RPMI7951 (cell line): ENCODE data around the gene SLC26A9. TPM values are rescaled to one million over a fixed set of nuclear protein-coding genes. Genes with fewer than 3 reads are reported as not detected.

ENCODE experiments used
- DNase-seq: peaks from one replicate; pipeline ENCODE4 v3.0.0-alpha.2; 2012; ENCODE audit warnings: low read depth
- total RNA-seq: library from RNA; depleted of rRNA; stranded (reverse); fragments of >200 nt; shearing (Covaris generic); gene quantifications from 2 replicates; pipeline ENCODE4 v1.2.3, GENCODE V29; 2014; rRNA removed

The SLC26A9 gene
- under 0.01 TPM in 1 of 2 replicates, not detected in the other for total RNA-seq

- DNase-seq = no peak
Observed at GRCh38 chr1:205943245-205943644, at the start of gene SLC26A9. TSS of gene SLC26A9 (minus strand) at chr1:205943456. CDS start at chr1:205935820, 7,636 bp downstream.

GRCh38 chr1:205992218-205992882 lies 49.1 kb upstream of the SLC26A9 start:
- no peak for DNase-seq

GRCh38 chr1:205991237-205991636 lies 48.0 kb upstream of the SLC26A9 start:
- peak; percentile 36 for DNase-seq

DNA sequence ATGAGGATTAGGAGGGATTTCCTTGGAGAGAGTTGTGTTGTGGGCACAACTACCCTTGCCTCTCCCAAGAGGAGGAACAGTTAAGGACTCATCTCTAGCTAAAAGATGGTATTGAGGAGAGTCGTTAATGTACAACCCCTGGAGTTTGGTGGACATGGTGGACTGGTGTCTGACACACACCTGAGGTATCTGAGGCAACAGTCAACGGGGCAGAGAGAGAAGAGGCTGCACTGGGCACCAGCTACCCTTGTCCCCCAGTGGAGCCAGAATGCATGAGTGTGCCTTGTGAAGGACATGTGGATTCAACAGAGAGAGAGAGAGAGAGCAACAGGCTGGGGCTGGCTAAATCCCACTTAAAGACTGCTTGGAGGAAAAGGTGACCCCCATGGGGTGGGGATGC lies 47.0 kb upstream of the SLC26A9 start:
- DNase-seq = no peak

DNA sequence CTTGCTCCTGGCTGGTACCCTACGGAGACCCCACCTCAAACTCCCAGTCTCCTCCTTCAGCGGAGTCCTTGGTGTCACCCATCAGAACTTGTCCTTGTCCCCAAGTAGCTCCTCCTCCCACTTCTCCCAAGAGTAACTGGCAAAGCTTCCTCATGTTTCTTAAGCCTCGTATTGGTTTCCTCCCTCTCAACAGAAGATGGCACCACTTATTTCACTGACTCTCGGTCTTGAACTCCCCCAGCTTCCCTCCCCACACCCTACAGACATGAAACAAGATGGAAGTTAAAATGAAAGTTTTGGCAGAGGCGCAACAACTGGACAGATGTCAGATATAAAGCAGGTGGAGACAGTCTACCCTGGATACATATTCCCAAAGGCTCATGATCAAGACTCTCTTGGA lies 46.5 kb upstream of the SLC26A9 start:
- DNase-seq = no peak

GRCh38 chr1:205988585-205988995 lies 45.3 kb upstream of the SLC26A9 start:
- no peak for DNase-seq

DNA sequence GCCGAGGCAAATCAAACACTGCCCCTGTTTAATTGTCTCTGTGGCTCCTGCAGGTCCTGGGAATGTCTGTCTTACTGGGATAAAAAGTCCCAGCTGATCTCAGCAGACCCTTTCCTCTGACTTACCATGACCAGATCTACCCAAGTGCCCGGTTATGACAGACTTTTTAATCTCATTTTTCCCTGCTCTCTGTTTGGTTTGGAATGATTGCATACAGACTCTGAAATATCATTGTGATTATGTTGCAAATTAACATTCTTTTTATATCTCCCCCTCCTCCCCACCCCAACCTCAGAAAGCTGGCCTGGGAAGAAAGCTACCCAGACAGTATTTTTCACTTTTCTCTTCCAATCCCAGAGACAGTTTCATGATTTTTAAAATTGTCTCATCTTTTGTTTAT lies 43.6 kb upstream of the SLC26A9 start:
- DNase-seq = no peak

GRCh38 chr1:205986292-205986691 lies 43.0 kb upstream of the SLC26A9 start:
- DNase-seq = no peak

- no peak for DNase-seq
Observed at GRCh38 chr1:205985330-205986005, 42.2 kb upstream of the SLC26A9 start.

DNA sequence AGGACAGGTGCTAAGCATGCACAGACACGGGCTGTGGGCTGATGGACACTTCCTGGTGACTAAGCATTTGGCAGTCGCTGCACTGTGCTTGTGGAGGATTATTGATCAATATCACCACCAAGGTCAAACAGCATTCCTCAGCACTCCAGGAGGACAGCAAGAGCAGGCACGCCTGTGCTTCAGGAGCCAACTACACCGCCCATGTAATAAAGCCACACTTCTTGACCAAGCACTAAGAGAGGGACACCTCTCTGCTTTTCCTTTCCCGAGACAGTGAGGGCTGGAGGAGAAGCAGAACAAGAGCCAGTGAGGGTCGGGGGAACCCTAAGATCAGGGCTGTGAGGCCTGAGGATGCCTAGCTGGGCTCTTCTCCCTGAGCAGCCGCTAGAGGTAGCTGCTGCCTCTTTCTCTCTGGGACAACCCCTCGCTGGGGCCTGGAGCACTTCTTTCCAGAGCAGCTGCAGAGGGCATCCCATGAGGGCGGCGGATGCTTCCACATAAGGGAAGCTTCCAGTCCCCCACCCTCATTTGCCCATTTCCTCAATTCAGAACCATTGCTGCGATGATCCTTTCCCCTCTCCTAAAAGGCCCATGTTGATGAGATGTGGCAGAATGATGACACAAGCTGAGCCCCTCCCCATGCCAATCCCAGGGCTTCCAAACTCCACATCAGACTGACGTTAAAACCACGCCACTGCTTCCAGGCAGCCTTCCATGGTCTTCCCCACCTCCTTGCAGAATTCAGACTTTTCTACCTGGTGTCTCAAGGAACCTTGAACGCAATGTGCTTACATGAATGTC lies 40.9 kb upstream of the SLC26A9 start:
- DNase-seq = peak; percentile 44

- no peak for DNase-seq
Observed at GRCh38 chr1:205981257-205981656, 38.0 kb upstream of the SLC26A9 start.

DNA sequence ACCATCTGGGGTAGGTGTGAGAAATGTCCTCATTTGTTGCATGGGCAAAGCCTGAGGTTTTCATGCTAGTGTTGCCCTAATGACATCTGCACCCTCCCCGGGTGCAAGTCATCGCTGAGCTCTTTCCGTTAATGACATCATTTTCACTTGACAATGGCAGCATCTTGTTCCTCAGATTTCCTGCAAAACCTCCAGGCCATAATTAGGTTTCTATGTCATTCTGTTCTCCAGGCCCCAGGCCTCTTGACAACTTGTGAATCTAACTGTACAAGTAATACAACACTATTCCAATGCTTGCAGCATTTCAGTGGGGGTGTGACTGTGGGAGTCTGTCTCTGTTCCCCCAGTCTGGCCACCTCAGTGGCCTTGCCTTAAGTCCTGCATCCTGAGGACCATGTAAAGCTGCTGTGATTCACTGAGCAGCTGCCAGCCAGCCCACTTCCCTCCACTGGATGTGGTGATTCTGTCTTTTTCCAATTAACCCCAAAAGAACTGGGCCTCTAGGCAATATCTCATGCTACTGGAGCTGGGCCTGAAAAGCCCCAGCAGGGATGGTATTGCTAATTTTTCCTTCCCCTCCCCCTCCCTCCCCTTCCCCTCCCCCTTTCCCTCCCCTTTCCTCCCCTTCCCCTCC lies 37.1 kb upstream of the SLC26A9 start:
- peak; percentile 42 for DNase-seq

DNA sequence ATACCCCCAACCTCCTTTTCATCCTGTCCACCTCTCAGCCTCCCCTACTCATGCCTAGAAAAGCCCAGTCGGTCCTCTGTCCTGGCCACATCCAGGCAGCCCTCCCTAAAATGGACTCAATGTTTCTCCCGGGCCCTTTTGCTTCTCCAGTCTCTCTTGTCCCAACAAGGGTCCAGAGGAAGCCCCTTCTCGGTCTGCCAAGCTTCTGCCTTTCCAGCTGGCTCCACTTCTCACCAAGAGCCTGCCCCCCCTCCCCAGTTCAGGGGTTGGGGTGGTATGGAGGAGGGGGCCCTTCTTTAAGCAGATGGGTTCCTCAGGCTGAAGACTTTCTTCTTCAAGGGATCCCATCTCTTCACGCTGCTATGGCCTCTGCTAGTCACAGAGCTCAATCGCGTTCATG lies 36.0 kb upstream of the SLC26A9 start:
- DNase-seq = no peak

DNA sequence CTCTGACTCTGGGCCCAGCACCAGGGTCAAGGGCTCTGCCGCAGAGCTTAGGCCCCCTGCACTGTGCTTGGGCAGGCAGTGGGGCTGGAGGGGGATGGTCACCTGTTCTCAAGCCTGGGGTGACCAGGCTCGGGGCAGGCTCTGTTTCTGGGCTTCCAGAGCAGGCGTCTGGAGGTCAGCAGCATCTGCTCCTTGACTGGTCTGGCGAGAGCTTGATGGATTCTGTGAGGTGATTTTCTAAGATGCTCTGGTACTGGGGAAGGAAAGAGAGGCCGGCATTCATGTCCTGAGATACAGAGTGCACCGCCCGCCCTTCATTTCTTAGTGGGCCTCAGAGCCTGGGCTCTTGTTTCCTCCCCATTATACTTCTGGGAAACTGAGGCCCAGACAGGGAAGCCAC lies 35.4 kb upstream of the SLC26A9 start:
- no peak for DNase-seq

GRCh38 chr1:205977402-205978014 lies 34.3 kb upstream of the SLC26A9 start:
- DNase-seq = peak; percentile 67

DNA sequence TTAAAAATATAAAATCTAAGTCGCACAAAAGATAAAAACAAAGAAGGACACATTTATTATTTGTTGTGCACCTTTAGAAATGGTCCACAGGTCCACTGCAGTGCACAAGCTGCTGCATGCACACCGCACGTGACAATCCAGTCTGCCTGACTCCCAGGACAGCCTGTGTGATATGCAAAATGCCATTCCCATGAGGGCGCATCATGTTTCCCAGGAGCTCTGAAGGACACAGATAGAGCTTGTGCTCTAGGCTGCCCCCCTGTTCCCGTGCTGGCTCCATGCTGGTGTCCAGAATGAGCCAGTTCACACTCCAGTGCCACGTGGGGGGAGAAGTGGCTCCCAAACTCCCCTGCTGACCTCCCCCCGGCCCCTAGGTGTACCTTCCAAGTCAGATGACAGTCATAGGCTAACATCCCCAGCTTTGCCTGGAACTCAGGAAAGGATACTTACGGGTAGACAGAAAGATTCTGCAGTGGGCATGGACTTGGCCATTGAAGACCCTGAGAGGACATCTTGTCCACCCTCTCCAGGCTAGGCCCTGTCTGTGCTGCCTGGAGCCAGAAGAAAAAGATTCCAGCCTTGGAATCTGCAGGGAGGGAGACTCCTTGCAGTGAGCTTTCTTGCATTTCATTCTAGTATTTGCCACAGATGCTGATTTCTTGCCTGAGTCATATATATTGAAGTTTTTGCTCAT lies 33.6 kb upstream of the SLC26A9 start:
- DNase-seq = peak; percentile 56

DNA sequence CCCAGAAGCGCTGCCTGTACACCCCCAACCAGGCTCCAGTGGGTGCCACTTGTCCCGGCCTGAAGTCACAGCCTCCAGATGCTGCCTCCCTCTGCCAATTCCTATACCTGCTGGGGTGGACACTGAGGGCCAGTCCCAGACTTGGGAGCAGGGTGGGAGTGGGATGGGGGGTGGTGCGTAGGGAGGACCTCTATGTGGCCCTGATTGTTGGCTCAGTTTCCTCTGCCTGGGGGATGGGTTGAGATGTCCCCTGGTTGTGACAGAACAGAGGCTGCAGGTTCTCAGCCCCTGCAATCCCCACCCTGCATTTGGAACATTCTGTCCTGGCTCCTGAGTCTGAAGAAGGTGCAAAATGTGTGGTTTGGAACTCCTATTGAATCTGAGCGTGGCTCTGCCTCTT lies 32.8 kb upstream of the SLC26A9 start:
- no peak for DNase-seq

DNA sequence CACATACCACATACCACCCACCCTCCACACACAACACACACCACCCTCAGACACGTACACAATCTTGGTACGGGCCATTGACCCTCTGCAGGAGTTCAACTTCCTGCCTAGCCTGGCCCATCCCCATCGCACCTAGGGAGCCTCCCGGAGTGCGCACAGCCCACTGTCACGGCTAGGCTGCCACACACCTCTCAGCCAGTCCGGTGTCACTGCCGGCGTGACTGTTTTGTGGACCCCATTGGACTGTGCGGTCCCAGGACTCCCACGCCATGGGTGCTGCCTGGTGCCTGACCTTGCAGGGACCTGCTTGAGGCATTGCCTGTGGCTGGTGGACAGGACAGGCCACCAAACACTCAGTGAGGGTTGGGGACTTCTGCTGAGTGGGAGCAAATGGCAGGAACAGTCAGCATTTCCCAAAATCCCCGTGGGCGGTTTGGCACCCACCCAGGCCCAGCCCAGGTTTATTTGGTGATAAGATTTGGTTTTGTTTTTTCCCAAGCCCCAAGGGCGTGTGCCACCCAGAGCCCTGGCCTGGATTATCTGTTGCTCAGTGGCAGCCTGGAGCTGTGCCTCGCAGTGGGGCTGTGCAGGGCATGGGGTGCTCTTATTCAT lies 32.2 kb upstream of the SLC26A9 start:
- DNase-seq = peak; percentile 25

GRCh38 chr1:205974712-205975111 lies 31.5 kb upstream of the SLC26A9 start:
- no peak for DNase-seq

GRCh38 chr1:205973377-205974232 lies 30.3 kb upstream of the SLC26A9 start:
- DNase-seq = no peak
